GM10248 (cell line): Measurements from ENCODE around the gene PRKAR1B.

Experiments
- CTCF ChIA-PET: fragments of 300-600 bp; sonication (Branson Sonifier 250); formaldehyde crosslinking; extraction: SDS; loops from one replicate; lab custom pipeline; 2021; ENCODE audit warnings: antibody characterized with exemption; lab: Yijun Ruan, JAX
- POLR2A ChIA-PET: fragments of 350-650 bp; sonication (Branson Sonifier 250); formaldehyde crosslinking; extraction: SDS; loops from one replicate; lab custom pipeline; 2020; ENCODE audit warnings: antibody characterized with exemption; lab: Yijun Ruan, JAX
- DNase-seq: peaks from one replicate; pipeline ENCODE4 v3.0.0; 2012; ENCODE audit errors: extremely low spot score
- TF ChIP-seq, protein P1 (sequence below): IDR thresholded peaks from 2 replicates; pipeline ENCODE4 v1.5.1; 2012; ENCODE audit warnings: mild to moderate bottlenecking, low read depth; ENCODE audit errors: extremely low read depth, missing control alignments, control extremely low read depth

Gene PRKAR1B

GRCh38 chr7:542131-542712, 184.9 kb downstream of the PRKAR1B start:
- TF ChIP-seq, protein P1, sequence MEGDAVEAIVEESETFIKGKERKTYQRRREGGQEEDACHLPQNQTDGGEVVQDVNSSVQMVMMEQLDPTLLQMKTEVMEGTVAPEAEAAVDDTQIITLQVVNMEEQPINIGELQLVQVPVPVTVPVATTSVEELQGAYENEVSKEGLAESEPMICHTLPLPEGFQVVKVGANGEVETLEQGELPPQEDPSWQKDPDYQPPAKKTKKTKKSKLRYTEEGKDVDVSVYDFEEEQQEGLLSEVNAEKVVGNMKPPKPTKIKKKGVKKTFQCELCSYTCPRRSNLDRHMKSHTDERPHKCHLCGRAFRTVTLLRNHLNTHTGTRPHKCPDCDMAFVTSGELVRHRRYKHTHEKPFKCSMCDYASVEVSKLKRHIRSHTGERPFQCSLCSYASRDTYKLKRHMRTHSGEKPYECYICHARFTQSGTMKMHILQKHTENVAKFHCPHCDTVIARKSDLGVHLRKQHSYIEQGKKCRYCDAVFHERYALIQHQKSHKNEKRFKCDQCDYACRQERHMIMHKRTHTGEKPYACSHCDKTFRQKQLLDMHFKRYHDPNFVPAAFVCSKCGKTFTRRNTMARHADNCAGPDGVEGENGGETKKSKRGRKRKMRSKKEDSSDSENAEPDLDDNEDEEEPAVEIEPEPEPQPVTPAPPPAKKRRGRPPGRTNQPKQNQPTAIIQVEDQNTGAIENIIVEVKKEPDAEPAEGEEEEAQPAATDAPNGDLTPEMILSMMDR = no peak
- CTCF ChIA-PET = interaction anchor here (0.9 to 1.6 kb wide), 2 partner anchors 7 to 279 kb away, joined by 3 read pairs; no protein-coding TSS in a partner anchor
- POLR2A ChIA-PET = no interaction called here
- DNase-seq = no peak

GRCh38 chr7:541661-542060, 185.4 kb downstream of the PRKAR1B start:
- POLR2A ChIA-PET = no interaction called here
- no peak for DNase-seq
- TF ChIP-seq, protein P1 = no peak
- CTCF ChIA-PET = no interaction called here

GRCh38 chr7:540997-541396, 186.1 kb downstream of the PRKAR1B start:
- TF ChIP-seq, protein P1 = no peak
- CTCF ChIA-PET = no interaction called here
- POLR2A ChIA-PET = no interaction called here
- DNase-seq = no peak

GRCh38 chr7:540579-540978, 186.5 kb downstream of the PRKAR1B start:
- POLR2A ChIA-PET = no interaction called here
- CTCF ChIA-PET = no interaction called here
- TF ChIP-seq, protein P1 = no peak
- DNase-seq = no peak

DNA sequence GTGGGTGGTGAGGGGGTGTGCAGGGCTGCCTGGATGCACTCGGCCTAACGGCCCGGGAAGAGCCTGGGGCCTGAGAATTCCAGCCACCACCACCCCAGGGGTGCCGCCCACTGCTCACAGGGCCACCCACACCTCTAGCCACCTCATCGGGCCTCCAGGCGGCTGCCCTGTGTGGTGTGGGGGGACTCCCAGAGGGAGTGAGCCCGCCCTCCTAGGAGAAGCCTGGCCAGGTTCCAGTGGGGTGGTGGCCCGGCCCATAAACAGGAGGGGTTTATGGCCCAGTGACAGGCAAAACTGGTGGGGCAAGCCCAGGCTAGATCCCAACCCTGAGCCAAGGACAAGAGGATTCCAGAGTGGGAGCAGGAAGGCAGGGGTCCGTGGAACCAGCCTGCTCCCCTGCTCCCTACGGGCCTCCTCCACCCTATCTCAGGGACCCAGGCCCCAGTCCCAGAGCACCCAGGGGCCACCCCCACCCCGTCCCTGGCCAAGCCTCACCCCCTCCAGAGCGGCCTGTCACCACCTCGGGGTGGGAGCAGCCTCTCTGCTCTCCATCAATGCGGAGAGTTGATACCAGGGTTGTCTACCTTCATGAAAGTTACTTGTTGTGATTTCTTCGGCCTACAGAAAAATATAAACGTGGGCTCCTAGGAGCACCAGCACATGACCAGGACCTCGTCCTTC, 187.2 kb downstream of the PRKAR1B start:
- ChIA-PET CTCF (no interaction called here), POLR2A (no interaction called here)
- no peak for DNase-seq
- TF ChIP-seq, protein P1 = no peak

DNA sequence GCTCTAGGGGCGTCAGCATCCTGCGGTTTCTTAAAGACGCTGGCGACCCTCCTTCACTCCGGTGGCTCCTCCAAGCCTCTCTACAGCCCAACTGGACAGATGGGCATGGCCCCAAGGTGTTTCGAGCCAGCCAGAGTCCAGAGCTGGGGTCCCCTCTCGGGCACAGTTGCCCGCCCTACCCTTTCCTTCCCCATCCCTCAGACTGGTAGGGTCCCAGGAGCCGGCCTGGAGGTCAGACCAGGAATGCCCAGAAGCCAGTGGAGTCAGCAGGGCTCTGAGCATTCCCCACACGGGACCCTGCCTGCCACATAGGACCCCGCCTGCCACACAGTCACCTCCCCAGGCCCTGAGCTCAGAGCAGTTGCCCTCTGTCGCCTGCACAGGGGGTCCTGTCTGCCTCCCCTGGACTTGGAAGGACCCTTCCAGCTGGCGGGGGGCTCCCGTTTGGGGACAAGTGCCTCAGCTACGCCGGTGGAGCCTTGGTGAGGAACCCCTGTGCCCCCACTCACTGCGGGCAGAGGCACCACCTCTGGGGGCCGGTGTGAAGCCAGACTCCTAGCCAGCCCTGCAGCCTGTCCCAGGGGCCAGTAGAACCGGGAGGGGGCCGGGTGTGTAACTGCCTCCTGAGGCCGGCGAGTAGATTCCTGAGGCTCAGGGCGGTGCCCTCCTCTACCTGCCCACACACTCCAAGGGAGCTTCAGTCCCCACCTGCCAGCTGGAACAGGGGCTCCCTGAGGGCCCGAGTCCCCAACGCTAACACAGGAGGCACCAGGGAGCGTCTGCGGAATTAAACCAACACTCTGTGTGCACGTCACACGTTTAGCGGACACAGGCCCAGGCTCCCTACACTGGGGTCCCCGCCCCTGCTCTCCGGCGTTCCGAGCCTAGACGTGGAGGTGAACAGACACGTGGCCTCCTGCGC, 188.1 kb downstream of the PRKAR1B start:
- TF ChIP-seq, protein P1 = no peak
- POLR2A ChIA-PET = no interaction called here
- DNase-seq = no peak
- CTCF ChIA-PET = no interaction called here
